ENCODE data around the gene CORO2B. TPM values are rescaled to one million over a fixed set of nuclear protein-coding genes. Genes with fewer than 3 reads are reported as not detected.

Gene CORO2B
- total RNA-seq, 2 donors from 2014 or later, result 4.3 to 8.5 TPM

DNA sequence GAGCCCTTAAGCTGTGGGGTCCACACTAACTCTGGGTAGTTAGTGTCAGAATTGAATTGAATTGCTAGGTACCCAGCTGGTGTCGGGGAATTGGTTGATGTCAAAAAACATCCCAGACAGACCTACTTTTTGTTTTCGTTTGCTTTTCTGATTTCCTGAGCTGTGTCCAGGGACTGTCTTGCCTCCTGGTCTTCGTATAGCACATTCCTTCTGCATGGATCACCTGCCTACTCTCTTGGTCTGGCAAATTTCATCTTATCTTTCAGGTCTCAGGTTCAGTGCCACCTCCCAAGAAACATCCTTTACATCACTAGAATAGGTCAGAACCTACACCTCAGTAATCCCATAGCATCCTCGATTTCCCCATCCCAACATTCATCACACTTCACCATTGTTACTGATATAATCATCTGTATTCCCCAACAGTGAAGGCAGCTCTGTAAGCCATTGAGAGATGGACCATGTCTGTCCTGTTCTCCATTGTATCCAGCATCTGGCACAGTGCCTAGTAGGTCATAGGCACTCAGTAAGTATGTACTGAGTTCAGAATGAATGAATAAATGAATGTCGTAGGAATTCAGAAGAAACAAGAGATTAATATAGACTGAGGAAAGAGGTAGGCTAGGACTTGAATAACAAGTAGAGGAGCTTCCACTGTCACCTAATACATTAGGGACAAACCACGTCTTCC is 160.7 kb downstream of the CORO2B start:
- no peaks in the 10 kb centered on the region for H3K27me3 ChIP-seq (replicated peaks; ENCODE audit: insufficient read depth)
- no peaks in the 10 kb centered on the region for H3K36me3 ChIP-seq
- ATAC-seq (ENCODE audit: insufficient number of reproducible peaks, low FRiP score, low read depth) (no peak), DNase-seq (ENCODE audit: low spot score) (no peak)
- TF ChIP-seq, protein P1, sequence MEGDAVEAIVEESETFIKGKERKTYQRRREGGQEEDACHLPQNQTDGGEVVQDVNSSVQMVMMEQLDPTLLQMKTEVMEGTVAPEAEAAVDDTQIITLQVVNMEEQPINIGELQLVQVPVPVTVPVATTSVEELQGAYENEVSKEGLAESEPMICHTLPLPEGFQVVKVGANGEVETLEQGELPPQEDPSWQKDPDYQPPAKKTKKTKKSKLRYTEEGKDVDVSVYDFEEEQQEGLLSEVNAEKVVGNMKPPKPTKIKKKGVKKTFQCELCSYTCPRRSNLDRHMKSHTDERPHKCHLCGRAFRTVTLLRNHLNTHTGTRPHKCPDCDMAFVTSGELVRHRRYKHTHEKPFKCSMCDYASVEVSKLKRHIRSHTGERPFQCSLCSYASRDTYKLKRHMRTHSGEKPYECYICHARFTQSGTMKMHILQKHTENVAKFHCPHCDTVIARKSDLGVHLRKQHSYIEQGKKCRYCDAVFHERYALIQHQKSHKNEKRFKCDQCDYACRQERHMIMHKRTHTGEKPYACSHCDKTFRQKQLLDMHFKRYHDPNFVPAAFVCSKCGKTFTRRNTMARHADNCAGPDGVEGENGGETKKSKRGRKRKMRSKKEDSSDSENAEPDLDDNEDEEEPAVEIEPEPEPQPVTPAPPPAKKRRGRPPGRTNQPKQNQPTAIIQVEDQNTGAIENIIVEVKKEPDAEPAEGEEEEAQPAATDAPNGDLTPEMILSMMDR (IDR thresholded peaks at IDR 0.05), result no peak
- no peaks in the 10 kb centered on the region for H3K9me3 ChIP-seq
- no peaks in the 10 kb centered on the region for H3K4me1 ChIP-seq (ENCODE audit: control insufficient read depth in 1 of 2, low read depth in 2 of 2)
- H3K4me3 ChIP-seq, result no peak overlapping the region
- no peak overlapping the region for H3K27ac ChIP-seq

DNA sequence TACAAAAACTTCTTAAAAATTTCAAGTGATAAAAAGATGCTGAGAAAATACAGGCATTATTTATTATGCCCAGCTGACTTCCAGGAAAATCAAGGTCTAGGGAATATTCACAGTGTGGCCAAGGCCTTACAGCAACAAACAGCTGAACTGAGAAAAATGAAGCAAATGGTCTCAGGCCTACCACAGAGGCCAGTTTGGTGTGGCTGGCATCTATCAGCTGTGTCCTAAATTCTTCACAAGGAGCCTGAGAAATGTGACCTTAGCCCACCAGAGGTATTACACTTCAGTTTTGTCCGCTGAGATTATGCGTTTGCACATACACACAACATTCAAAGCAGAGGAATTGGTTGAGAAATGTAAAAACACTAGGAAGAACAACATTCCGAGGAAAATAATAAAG is 164.5 kb downstream of the CORO2B start:
- TF ChIP-seq, protein P1 (IDR thresholded peaks at IDR 0.05), result no peak
- Histone ChIP-seq H3K36me3 (no peaks in the 10 kb centered on the region), H3K4me3 (no peak overlapping the region), H3K9me3 (no peaks in the 10 kb centered on the region), H3K4me1 (ENCODE audit: control insufficient read depth in 1 of 2, low read depth in 2 of 2) (no peaks in the 10 kb centered on the region), H3K27ac (no peak overlapping the region), H3K27me3 (replicated peaks; ENCODE audit: insufficient read depth) (no peaks in the 10 kb centered on the region)
- no peak for ATAC-seq (ENCODE audit: insufficient number of reproducible peaks, low FRiP score, low read depth)
- no peak for DNase-seq (ENCODE audit: low spot score)

DNA sequence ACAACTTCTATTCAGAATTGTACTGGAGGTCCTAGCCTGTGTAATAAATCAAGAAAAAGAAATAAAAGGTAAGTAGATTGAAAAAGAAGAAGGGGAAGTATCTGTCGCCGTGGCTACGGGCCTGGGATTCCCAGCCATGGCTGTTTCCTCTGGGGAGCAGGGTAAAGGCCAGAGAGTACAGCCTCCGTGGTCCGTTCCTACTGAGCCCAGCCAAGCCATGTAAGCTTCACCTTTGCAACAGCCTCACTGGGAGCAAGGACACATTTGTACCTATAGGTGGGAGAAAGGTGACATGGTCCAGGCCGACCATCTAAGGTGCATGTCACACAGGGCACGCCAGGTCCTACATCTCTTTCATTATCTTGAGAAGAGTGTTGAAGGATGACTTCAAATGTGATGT is 170.6 kb downstream of the CORO2B start:
- H3K27me3 ChIP-seq (replicated peaks; ENCODE audit: insufficient read depth), result no peaks in the 10 kb centered on the region
- no peak overlapping the region for H3K27ac ChIP-seq
- H3K4me3 ChIP-seq, result no peak overlapping the region
- ATAC-seq (ENCODE audit: insufficient number of reproducible peaks, low FRiP score, low read depth) (no peak), DNase-seq (ENCODE audit: low spot score) (no peak)
- no peaks in the 10 kb centered on the region for H3K9me3 ChIP-seq
- TF ChIP-seq, protein P1 (IDR thresholded peaks at IDR 0.05), result no peak
- H3K4me1 ChIP-seq (ENCODE audit: control insufficient read depth in 1 of 2, low read depth in 2 of 2), result no peaks in the 10 kb centered on the region
- no peaks in the 10 kb centered on the region for H3K36me3 ChIP-seq

DNA sequence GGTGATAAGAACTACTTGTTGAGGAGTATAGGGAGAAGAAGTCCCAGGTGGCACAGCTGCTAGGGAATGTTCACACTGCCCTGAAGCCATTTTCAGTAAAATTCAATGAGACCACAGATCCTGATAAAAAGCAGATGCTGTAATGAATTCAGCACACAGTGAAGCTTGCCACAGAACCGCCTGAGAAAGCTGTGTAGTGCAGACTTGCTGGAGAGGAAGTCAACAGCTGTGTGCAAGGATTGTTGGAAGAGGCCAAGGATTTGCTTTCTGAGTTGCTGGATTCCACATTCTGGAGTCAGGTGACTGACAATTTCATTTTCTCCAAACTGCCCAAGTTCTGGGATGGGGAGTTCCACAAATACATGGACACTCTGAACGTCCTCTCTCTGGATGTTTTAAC is 171.0 kb downstream of the CORO2B start:
- TF ChIP-seq, protein P1 (IDR thresholded peaks at IDR 0.05), result no peak
- no peaks in the 10 kb centered on the region for H3K9me3 ChIP-seq
- H3K4me3 ChIP-seq, result no peak overlapping the region
- no peak for DNase-seq (ENCODE audit: low spot score)
- no peaks in the 10 kb centered on the region for H3K4me1 ChIP-seq (ENCODE audit: control insufficient read depth in 1 of 2, low read depth in 2 of 2)
- H3K27me3 ChIP-seq (replicated peaks; ENCODE audit: insufficient read depth), result no peaks in the 10 kb centered on the region
- no peak for ATAC-seq (ENCODE audit: insufficient number of reproducible peaks, low FRiP score, low read depth)
- no peak overlapping the region for H3K27ac ChIP-seq
- H3K36me3 ChIP-seq, result no peaks in the 10 kb centered on the region

DNA sequence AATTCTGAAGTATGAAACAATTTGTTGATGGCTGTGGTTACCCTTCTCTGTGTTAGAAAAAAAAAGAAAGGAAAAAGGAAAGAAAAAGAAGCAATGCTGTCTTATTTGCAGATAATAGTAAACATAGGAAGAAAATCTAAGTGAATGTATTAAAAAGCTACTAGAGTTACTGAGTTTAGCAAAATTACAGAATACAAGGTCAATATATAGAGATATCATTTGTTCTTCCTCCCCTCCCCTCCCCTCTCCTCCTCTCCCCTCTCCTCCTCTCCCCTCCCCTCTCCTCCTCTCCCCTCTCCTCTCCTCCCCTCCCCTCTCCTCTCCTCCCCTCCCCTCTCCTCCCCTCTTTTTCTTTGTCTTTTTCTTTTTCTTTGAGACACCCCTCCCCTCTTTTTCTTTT is 172.8 kb downstream of the CORO2B start:
- no peaks in the 10 kb centered on the region for H3K4me1 ChIP-seq (ENCODE audit: control insufficient read depth in 1 of 2, low read depth in 2 of 2)
- no peak for ATAC-seq (ENCODE audit: insufficient number of reproducible peaks, low FRiP score, low read depth)
- DNase-seq (ENCODE audit: low spot score), result no peak
- H3K4me3 ChIP-seq, result no peak overlapping the region
- H3K36me3 ChIP-seq, result no peaks in the 10 kb centered on the region
- no peaks in the 10 kb centered on the region for H3K9me3 ChIP-seq
- TF ChIP-seq, protein P1 (IDR thresholded peaks at IDR 0.05), result no peak
- H3K27ac ChIP-seq, result no peak overlapping the region
- H3K27me3 ChIP-seq (replicated peaks; ENCODE audit: insufficient read depth), result no peaks in the 10 kb centered on the region
